ENCODE results near the gene WARS2.

Gene WARS2

GRCh38 chr1:119027759-119028158 is 112.7 kb downstream of the WARS2 start:
- DNase-seq (ENCODE audit: low read depth in 2 of 2), result no peak

- DNase-seq (ENCODE audit: low read depth in 2 of 2), result no peak
Observed at GRCh38 chr1:119026956-119027355, 113.5 kb downstream of the WARS2 start.

- DNase-seq (ENCODE audit: low read depth in 2 of 2), result no peak
Observed at GRCh38 chr1:119015547-119015946, 124.9 kb downstream of the WARS2 start.

GRCh38 chr1:119012383-119012782 is 128.1 kb downstream of the WARS2 start:
- no peak for DNase-seq (ENCODE audit: low read depth in 2 of 2)

GRCh38 chr1:119011706-119012105 is 128.7 kb downstream of the WARS2 start:
- DNase-seq (ENCODE audit: low read depth in 2 of 2), result no peak

- no peak for DNase-seq (ENCODE audit: low read depth in 2 of 2)
Observed at GRCh38 chr1:119011116-119011515, 129.3 kb downstream of the WARS2 start.

- DNase-seq (ENCODE audit: low read depth in 2 of 2), result no peak
Observed at GRCh38 chr1:119010201-119010600, 130.3 kb downstream of the WARS2 start.

- DNase-seq (ENCODE audit: low read depth in 2 of 2), result no peak
Observed at GRCh38 chr1:119009312-119009655, 131.2 kb downstream of the WARS2 start.

- DNase-seq (ENCODE audit: low read depth in 2 of 2), result no peak
Observed at GRCh38 chr1:119008483-119009311, 131.8 kb downstream of the WARS2 start.

GRCh38 chr1:119007670-119008482 is 132.6 kb downstream of the WARS2 start:
- no peak for DNase-seq (ENCODE audit: low read depth in 2 of 2)

- no peak for DNase-seq (ENCODE audit: low read depth in 2 of 2)
Observed at GRCh38 chr1:119007339-119007669, 133.1 kb downstream of the WARS2 start.

- no peak for DNase-seq (ENCODE audit: low read depth in 2 of 2)
Observed at GRCh38 chr1:119006406-119007279, 133.8 kb downstream of the WARS2 start.

- no peak for DNase-seq (ENCODE audit: low read depth in 2 of 2)
Observed at GRCh38 chr1:119005724-119006405, 134.6 kb downstream of the WARS2 start.

- no peak for DNase-seq (ENCODE audit: low read depth in 2 of 2)
Observed at GRCh38 chr1:119004781-119005180, 135.7 kb downstream of the WARS2 start.

- DNase-seq (ENCODE audit: low read depth in 2 of 2), result no peak
Observed at GRCh38 chr1:119004129-119004527, 136.3 kb downstream of the WARS2 start.

GRCh38 chr1:119003413-119004128 is 136.9 kb downstream of the WARS2 start:
- DNase-seq (ENCODE audit: low read depth in 2 of 2), result no peak

GRCh38 chr1:119002028-119002686 is 138.3 kb downstream of the WARS2 start:
- no peak for DNase-seq (ENCODE audit: low read depth in 2 of 2)

GRCh38 chr1:119001181-119002027 is 139.0 kb downstream of the WARS2 start:
- no peak for DNase-seq (ENCODE audit: low read depth in 2 of 2)

GRCh38 chr1:119000371-119001180 is 139.9 kb downstream of the WARS2 start:
- no peak for DNase-seq (ENCODE audit: low read depth in 2 of 2)

Data from stimulated activated CD4-positive, alpha-beta T cell treated with anti-CD3 and anti-CD28 coated beads, Interleukin-1b, Interleukin-23, amount 100 ng/mL, for 1 hour (primary cell).